ENCODE data around the gene SLC25A18.

SLC25A18 gene

GRCh38 chr22:17536269-17536668 lies 27.0 kb upstream of the SLC25A18 start:
- DNase-seq (ENCODE audit: extremely low read depth, insufficient read length) = no peak
- H3K27me3 ChIP-seq (replicated peaks; ENCODE audit: control insufficient read depth, insufficient read depth, low read length) = no peaks in the 10 kb centered on the region
- TF ChIP-seq, protein P1, sequence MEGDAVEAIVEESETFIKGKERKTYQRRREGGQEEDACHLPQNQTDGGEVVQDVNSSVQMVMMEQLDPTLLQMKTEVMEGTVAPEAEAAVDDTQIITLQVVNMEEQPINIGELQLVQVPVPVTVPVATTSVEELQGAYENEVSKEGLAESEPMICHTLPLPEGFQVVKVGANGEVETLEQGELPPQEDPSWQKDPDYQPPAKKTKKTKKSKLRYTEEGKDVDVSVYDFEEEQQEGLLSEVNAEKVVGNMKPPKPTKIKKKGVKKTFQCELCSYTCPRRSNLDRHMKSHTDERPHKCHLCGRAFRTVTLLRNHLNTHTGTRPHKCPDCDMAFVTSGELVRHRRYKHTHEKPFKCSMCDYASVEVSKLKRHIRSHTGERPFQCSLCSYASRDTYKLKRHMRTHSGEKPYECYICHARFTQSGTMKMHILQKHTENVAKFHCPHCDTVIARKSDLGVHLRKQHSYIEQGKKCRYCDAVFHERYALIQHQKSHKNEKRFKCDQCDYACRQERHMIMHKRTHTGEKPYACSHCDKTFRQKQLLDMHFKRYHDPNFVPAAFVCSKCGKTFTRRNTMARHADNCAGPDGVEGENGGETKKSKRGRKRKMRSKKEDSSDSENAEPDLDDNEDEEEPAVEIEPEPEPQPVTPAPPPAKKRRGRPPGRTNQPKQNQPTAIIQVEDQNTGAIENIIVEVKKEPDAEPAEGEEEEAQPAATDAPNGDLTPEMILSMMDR (IDR thresholded peaks at IDR 0.05; ENCODE audit: insufficient read depth, low read length, poor library complexity, severe bottlenecking) = no peak
- no peak overlapping the region for H3K4me3 ChIP-seq (replicated peaks; ENCODE audit: low read depth, low read length)
- H3K36me3 ChIP-seq (ENCODE audit: control insufficient read depth, insufficient read depth, low read length) = no peaks in the 10 kb centered on the region

DNA sequence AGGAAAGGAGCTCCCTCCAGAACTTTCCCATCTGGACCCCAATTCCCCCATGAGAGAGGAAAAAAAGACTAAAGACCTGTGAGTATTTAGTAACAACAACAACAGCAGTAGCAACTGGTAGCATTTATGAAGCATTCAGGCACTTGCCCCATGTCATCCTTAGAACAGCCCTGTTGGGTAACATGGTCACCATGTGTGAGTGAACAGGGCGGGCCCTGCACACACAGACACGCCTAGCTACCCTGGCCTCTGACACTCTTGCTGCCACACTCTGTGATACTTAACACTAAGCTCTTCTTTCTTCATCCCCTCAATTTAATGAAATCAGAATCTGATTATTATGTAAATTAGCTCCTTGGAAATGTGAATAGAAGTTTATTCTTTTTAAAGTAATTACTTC lies 26.1 kb upstream of the SLC25A18 start:
- H3K36me3 ChIP-seq (ENCODE audit: control insufficient read depth, insufficient read depth, low read length) = no peaks in the 10 kb centered on the region
- DNase-seq (ENCODE audit: extremely low read depth, insufficient read length) = no peak
- H3K27me3 ChIP-seq (replicated peaks; ENCODE audit: control insufficient read depth, insufficient read depth, low read length) = no peaks in the 10 kb centered on the region
- TF ChIP-seq, protein P1 (IDR thresholded peaks at IDR 0.05; ENCODE audit: insufficient read depth, low read length, poor library complexity, severe bottlenecking) = no peak
- H3K4me3 ChIP-seq (replicated peaks; ENCODE audit: low read depth, low read length) = no peak overlapping the region

DNA sequence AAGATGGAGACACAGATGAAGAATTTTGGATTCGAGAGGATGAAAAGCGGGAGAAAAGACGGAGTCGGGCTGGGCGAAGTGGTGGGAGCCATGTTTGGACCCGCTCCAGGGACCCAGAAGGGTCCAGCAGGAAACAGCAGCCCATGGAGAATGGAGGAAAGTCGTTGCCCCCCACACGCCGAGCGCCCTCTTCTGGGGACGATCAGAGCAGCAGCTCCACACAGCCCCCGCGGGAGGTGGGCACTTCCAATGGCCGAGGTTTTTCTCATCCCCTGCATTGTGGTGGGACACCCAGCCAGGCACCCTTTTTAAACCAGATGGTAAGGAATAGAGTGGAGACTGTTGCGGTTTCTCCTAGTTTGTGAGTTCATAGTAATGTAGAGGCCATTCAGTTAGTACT lies 22.8 kb upstream of the SLC25A18 start:
- Histone ChIP-seq H3K27me3 (replicated peaks; ENCODE audit: control insufficient read depth, insufficient read depth, low read length) (no peaks in the 10 kb centered on the region), H3K4me3 (replicated peaks; ENCODE audit: low read depth, low read length) (no peak overlapping the region), H3K36me3 (ENCODE audit: control insufficient read depth, insufficient read depth, low read length) (no peaks in the 10 kb centered on the region)
- TF ChIP-seq, protein P1 (IDR thresholded peaks at IDR 0.05; ENCODE audit: insufficient read depth, low read length, poor library complexity, severe bottlenecking) = peak; percentile 24
- DNase-seq (ENCODE audit: extremely low read depth, insufficient read length) = no peak

DNA sequence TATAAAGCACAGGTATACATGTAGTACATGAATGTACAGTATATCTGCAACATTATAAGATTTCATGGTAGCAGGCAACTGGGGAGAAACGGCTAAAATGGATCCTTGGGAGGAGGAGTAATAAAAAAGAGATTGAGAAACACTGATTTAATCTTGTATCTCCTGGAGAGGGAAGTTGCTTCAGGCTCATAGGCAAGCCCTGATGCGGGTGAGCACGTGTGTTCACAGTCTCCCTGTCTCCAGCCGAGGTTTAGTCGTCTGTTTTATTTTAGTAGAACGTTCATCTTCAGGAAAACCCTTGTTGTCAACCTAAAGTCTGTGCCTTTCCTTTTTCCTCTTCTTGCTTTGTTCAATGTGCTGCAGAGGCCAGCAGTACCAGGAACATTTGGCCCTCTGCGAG lies 21.8 kb upstream of the SLC25A18 start:
- no peaks in the 10 kb centered on the region for H3K27me3 ChIP-seq (replicated peaks; ENCODE audit: control insufficient read depth, insufficient read depth, low read length)
- TF ChIP-seq, protein P1 (IDR thresholded peaks at IDR 0.05; ENCODE audit: insufficient read depth, low read length, poor library complexity, severe bottlenecking) = no peak

GRCh38 chr22:17542452-17542851 lies 20.8 kb upstream of the SLC25A18 start:
- H3K36me3 ChIP-seq (ENCODE audit: control insufficient read depth, insufficient read depth, low read length) = no peaks in the 10 kb centered on the region

More for the DNA sequence above, 21.8 kb upstream of the SLC25A18 start:
- Histone ChIP-seq H3K36me3 (ENCODE audit: control insufficient read depth, insufficient read depth, low read length) (no peaks in the 10 kb centered on the region), H3K4me3 (replicated peaks; ENCODE audit: low read depth, low read length) (no peak overlapping the region)
- DNase-seq (ENCODE audit: extremely low read depth, insufficient read length) = no peak

More at GRCh38 chr22:17542452-17542851, 20.8 kb upstream of the SLC25A18 start:
- DNase-seq (ENCODE audit: extremely low read depth, insufficient read length) = no peak
- Histone ChIP-seq H3K4me3 (replicated peaks; ENCODE audit: low read depth, low read length) (no peak overlapping the region), H3K27me3 (replicated peaks; ENCODE audit: control insufficient read depth, insufficient read depth, low read length) (no peaks in the 10 kb centered on the region)
- TF ChIP-seq, protein P1 (IDR thresholded peaks at IDR 0.05; ENCODE audit: insufficient read depth, low read length, poor library complexity, severe bottlenecking) = no peak

Measured in GM06990 (cell line).